HepG2 (cell line): ENCODE results near the gene NAPEPLD. TPM values are rescaled to one million over a fixed set of nuclear protein-coding genes. Genes with fewer than 3 reads are reported as not detected.

Experiments
- FOXK2 ChIP-seq: fragments of 450-650 bp; IDR thresholded peaks from 2 replicates; pipeline ENCODE4 v1.6.1; 2016
- POGK ChIP-seq: sonication (generic); formaldehyde crosslinking; conservative IDR thresholded peaks from 2 replicates; pipeline ENCODE4 v1.8.0; 2022; ENCODE audit warnings: mild to moderate bottlenecking, moderate library complexity, missing genetic modification reagents
- SMAD9 ChIP-seq: sonication (generic); formaldehyde crosslinking; IDR thresholded peaks from 2 replicates; pipeline ENCODE4 v1.5.1; 2020; ENCODE audit warnings: mild to moderate bottlenecking, missing genetic modification reagents
- TARDBP ChIP-seq: sonication (generic); formaldehyde crosslinking; IDR thresholded peaks from 2 replicates; pipeline ENCODE4 v1.8.0; 2022; ENCODE audit warnings: mild to moderate bottlenecking, missing genetic modification reagents
- ZBTB4 ChIP-seq: sonication (generic); formaldehyde crosslinking; IDR thresholded peaks from 2 replicates; pipeline ENCODE4 v1.4.0; 2020; ENCODE audit warnings: missing genetic modification reagents, mild to moderate bottlenecking, borderline replicate concordance
- ZFP90 ChIP-seq: sonication (generic); formaldehyde crosslinking; IDR thresholded peaks from 2 replicates; pipeline ENCODE4 v1.8.0; 2022; ENCODE audit warnings: missing genetic modification reagents, mild to moderate bottlenecking, inconsistent platforms, borderline replicate concordance
- ZMYM2 ChIP-seq: sonication (generic); formaldehyde crosslinking; IDR thresholded peaks from 2 replicates; pipeline ENCODE4 v1.8.0; 2022; ENCODE audit warnings: mild to moderate bottlenecking, missing genetic modification reagents
- ZNF260 ChIP-seq: sonication (generic); formaldehyde crosslinking; IDR thresholded peaks from 2 replicates; pipeline ENCODE4 v1.4.0; 2020; ENCODE audit warnings: missing genetic modification reagents, low read depth, mild to moderate bottlenecking, borderline replicate concordance
- ZNF264 ChIP-seq: sonication (generic); formaldehyde crosslinking; IDR thresholded peaks from 2 replicates; pipeline ENCODE4 v1.4.0; 2020; ENCODE audit warnings: missing genetic modification reagents
- ZNF292 ChIP-seq: sonication (generic); formaldehyde crosslinking; IDR thresholded peaks from 2 replicates; pipeline ENCODE4 v1.8.1; 2022; ENCODE audit warnings: mild to moderate bottlenecking, low read depth, missing genetic modification reagents, borderline replicate concordance
- polyA plus RNA-seq, 8 experiments: library from polyadenylated mRNA; depleted of rRNA in 3 of 8; stranded (reverse) in 7 of 8; unstranded in 1 of 8; fragments of >200 nt; fragmentation: Illumina TruSeq in 4 of 8; extraction: Trizol in 4 of 8; gene quantifications; 2 replicates each; pipeline versions ENCODE4 v1.2.1 to v1.2.3, GENCODE V29; 2011 to 2016; ENCODE audit warnings: low read depth in 4 of 8, missing spikeins in 1 of 8, mixed read lengths in 1 of 8; ENCODE audit not compliant: insufficient read depth in 1 of 8
- total RNA-seq, 5 experiments: library from RNA; depleted of rRNA; stranded (reverse); fragments of >200 nt; fragmentation: Illumina TruSeq; extraction: Trizol; gene quantifications; 2 replicates each; pipeline ENCODE4 v1.2.3, GENCODE V29; 2016; ENCODE audit warnings: low read depth in 1 of 5
- TF ChIP-seq, protein P1 (sequence below), 2 experiments: sonication (generic) in 1 of 2; formaldehyde crosslinking in 1 of 2; IDR thresholded peaks; 2 replicates each; pipeline versions ENCODE4 v1.4.0 to v1.6.1; 2016 to 2020; ENCODE audit warnings: borderline replicate concordance in 1 of 2, low read depth in 1 of 2, mild to moderate bottlenecking in 1 of 2, missing genetic modification reagents in 1 of 2
- TF ChIP-seq, protein P2 (sequence below): sonication (generic); formaldehyde crosslinking; IDR thresholded peaks from 2 replicates; pipeline ENCODE4 v1.5.1; 2020; ENCODE audit warnings: missing genetic modification reagents, mild to moderate bottlenecking, borderline replicate concordance
- TF ChIP-seq, protein P3 (sequence below): sonication (generic); formaldehyde crosslinking; IDR thresholded peaks from 2 replicates; pipeline ENCODE4 v1.4.0; 2020; ENCODE audit warnings: mild to moderate bottlenecking, missing genetic modification reagents

The NAPEPLD gene
- total and polyA plus RNA-seq, 2 of the 13 experiments (the other 11 are each of a cell fraction or from before 2014, with no cell fraction given): 3.4 to 5.6 TPM

- no peak; the same call in 1 of the 2 replicates for TF ChIP-seq POGK
- no peak for TF ChIP-seq ZMYM2
- TF ChIP-seq ZFP90 (CRISPR knock-in tag): no peak
- TF ChIP-seq ZNF260 (CRISPR knock-in tag): no peak
- TF ChIP-seq TARDBP (CRISPR knock-in tag): peak; percentile 50; the same call in 1 of the 2 replicates
- TF ChIP-seq, protein P1, sequence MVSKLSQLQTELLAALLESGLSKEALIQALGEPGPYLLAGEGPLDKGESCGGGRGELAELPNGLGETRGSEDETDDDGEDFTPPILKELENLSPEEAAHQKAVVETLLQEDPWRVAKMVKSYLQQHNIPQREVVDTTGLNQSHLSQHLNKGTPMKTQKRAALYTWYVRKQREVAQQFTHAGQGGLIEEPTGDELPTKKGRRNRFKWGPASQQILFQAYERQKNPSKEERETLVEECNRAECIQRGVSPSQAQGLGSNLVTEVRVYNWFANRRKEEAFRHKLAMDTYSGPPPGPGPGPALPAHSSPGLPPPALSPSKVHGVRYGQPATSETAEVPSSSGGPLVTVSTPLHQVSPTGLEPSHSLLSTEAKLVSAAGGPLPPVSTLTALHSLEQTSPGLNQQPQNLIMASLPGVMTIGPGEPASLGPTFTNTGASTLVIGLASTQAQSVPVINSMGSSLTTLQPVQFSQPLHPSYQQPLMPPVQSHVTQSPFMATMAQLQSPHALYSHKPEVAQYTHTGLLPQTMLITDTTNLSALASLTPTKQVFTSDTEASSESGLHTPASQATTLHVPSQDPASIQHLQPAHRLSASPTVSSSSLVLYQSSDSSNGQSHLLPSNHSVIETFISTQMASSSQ (IDR thresholded peaks at IDR 0.05; ENCODE audit: low read depth): no peak
- TF ChIP-seq, protein P1 (CRISPR knock-in tag; IDR thresholded peaks at IDR 0.05; ENCODE audit: borderline replicate concordance): peak; percentile 45; the same call in 1 of the 2 replicates
- TF ChIP-seq ZBTB4: peak; percentile 63; the same call in 1 of the 2 replicates
- TF ChIP-seq SMAD9: no peak
- no peak for TF ChIP-seq FOXK2
- TF ChIP-seq, protein P2, sequence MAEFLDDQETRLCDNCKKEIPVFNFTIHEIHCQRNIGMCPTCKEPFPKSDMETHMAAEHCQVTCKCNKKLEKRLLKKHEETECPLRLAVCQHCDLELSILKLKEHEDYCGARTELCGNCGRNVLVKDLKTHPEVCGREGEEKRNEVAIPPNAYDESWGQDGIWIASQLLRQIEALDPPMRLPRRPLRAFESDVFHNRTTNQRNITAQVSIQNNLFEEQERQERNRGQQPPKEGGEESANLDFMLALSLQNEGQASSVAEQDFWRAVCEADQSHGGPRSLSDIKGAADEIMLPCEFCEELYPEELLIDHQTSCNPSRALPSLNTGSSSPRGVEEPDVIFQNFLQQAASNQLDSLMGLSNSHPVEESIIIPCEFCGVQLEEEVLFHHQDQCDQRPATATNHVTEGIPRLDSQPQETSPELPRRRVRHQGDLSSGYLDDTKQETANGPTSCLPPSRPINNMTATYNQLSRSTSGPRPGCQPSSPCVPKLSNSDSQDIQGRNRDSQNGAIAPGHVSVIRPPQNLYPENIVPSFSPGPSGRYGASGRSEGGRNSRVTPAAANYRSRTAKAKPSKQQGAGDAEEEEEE (CRISPR knock-in tag): no peak
- TF ChIP-seq, protein P3, sequence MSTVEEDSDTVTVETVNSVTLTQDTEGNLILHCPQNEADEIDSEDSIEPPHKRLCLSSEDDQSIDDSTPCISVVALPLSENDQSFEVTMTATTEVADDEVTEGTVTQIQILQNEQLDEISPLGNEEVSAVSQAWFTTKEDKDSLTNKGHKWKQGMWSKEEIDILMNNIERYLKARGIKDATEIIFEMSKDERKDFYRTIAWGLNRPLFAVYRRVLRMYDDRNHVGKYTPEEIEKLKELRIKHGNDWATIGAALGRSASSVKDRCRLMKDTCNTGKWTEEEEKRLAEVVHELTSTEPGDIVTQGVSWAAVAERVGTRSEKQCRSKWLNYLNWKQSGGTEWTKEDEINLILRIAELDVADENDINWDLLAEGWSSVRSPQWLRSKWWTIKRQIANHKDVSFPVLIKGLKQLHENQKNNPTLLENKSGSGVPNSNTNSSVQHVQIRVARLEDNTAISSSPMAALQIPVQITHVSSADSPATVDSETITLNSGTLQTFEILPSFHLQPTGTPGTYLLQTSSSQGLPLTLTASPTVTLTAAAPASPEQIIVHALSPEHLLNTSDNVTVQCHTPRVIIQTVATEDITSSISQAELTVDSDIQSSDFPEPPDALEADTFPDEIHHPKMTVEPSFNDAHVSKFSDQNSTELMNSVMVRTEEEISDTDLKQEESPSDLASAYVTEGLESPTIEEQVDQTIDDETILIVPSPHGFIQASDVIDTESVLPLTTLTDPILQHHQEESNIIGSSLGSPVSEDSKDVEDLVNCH (CRISPR knock-in tag): no peak
- peak; percentile 98 for TF ChIP-seq ZNF292 (CRISPR knock-in tag)
- peak; percentile 44; the same call in 1 of the 2 replicates for TF ChIP-seq ZNF264
Observed at GRCh38 chr7:103106005-103106702, 42.7 kb downstream of the NAPEPLD start (continued).
